Measurements from ENCODE around the gene TMEM123. TPM values are rescaled to one million over a fixed set of nuclear protein-coding genes. Genes with fewer than 3 reads are reported as not detected.
A peak's percentile ranks its signal among the peaks of the same experiment; 100 is the strongest.

The TMEM123 gene
- total RNA-seq, 2 experiments from 2014 or later = 288 to 307 TPM

GRCh38 chr11:102451041-102451680 lies 1.4 kb downstream of the TMEM123 start:
- POLR2A ChIA-PET = interaction anchor here (0.8 to 3.0 kb wide), 33 partner anchors 8 to 162 kb away, joined by 3 to 39 read pairs (median 6); partner anchors contain the start of genes BIRC2 and BIRC3
- peak overlapping the region; percentile 93 for H3K4me3 ChIP-seq (ENCODE audit: low read length)
- peaks cover 91% of the 10 kb centered on the region for H3K4me1 Mint-ChIP-seq (ENCODE audit: low read depth)
- CTCF ChIA-PET = interaction anchor here (0.8 to 2.3 kb wide), 16 partner anchors 25 to 157 kb away, joined by 3 to 16 read pairs (median 4); partner anchors contain the start of genes BIRC2 and BIRC3
- H3K9me3 ChIP-seq (ENCODE audit: control insufficient read depth in 1 of 2, insufficient read depth in 1 of 2, low read length in 2 of 2) = no peaks in the 10 kb centered on the region
- H3K27me3 ChIP-seq (ENCODE audit: control insufficient read depth in 1 of 2, insufficient read depth in 2 of 2, low read length in 2 of 2) = no peaks in the 10 kb centered on the region
- ATAC-seq (ENCODE audit: poor library complexity) (no peak), DNase-seq (no peak)
- no peaks in the 10 kb centered on the region for H3K27me3 Mint-ChIP-seq
- TF ChIP-seq, protein P1, sequence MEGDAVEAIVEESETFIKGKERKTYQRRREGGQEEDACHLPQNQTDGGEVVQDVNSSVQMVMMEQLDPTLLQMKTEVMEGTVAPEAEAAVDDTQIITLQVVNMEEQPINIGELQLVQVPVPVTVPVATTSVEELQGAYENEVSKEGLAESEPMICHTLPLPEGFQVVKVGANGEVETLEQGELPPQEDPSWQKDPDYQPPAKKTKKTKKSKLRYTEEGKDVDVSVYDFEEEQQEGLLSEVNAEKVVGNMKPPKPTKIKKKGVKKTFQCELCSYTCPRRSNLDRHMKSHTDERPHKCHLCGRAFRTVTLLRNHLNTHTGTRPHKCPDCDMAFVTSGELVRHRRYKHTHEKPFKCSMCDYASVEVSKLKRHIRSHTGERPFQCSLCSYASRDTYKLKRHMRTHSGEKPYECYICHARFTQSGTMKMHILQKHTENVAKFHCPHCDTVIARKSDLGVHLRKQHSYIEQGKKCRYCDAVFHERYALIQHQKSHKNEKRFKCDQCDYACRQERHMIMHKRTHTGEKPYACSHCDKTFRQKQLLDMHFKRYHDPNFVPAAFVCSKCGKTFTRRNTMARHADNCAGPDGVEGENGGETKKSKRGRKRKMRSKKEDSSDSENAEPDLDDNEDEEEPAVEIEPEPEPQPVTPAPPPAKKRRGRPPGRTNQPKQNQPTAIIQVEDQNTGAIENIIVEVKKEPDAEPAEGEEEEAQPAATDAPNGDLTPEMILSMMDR (IDR thresholded peaks at IDR 0.05) = no peak
- H3K4me3 Mint-ChIP-seq = peak overlapping the region; percentile 99
- H3K36me3 Mint-ChIP-seq (ENCODE audit: low read depth) = peaks cover 59% of the 10 kb centered on the region
- peak overlapping the region; percentile 65 to 90 for H3K27ac ChIP-seq (ENCODE audit: low read depth in 1 of 2, low read length in 2 of 2)
- peaks cover 53% of the 10 kb centered on the region for H3K4me1 ChIP-seq (ENCODE audit: insufficient read depth, low read length)
- H3K36me3 ChIP-seq (ENCODE audit: insufficient read depth, low read length) = peaks cover 18% of the 10 kb centered on the region
- H3K9me3 Mint-ChIP-seq = no peaks in the 10 kb centered on the region
- peak overlapping the region; percentile 96 for H3K27ac Mint-ChIP-seq
- intact Hi-C loops (cut with DNase I, micrococcal nuclease) = loop anchor here (1.0 to 5.0 kb wide), 4 partner anchors 36 to 104 kb away; partner anchors contain the start of gene BIRC2 (in 1 of the 2)

- ChIA-PET CTCF (interaction anchor here (1.5 to 2.3 kb wide), 3 partner anchors 31 to 156 kb away, joined by 4 to 16 read pairs (median 4); no protein-coding TSS in a partner anchor), POLR2A (interaction anchor here (0.9 to 3.0 kb wide), 5 partner anchors 11 to 59 kb away, joined by 3 to 39 read pairs (median 3); no protein-coding TSS in a partner anchor)
- H3K27me3 ChIP-seq (ENCODE audit: control insufficient read depth in 1 of 2, insufficient read depth in 2 of 2, low read length in 2 of 2) = no peaks in the 10 kb centered on the region
- intact Hi-C loops (cut with DNase I, micrococcal nuclease) = loop anchor here (2.0 to 5.0 kb wide), 3 partner anchors 35 to 83 kb away; no protein-coding TSS in a partner anchor
- peak overlapping the region; percentile 93 for H3K4me3 ChIP-seq (ENCODE audit: low read length)
- peaks cover 46% of the 10 kb centered on the region for H3K4me1 ChIP-seq (ENCODE audit: insufficient read depth, low read length)
- DNase-seq (peak in 1 of 14 experiments; percentile 29), ATAC-seq (ENCODE audit: poor library complexity) (no peak)
- peak overlapping the region; percentile 96 for H3K27ac Mint-ChIP-seq
- peaks cover 30% of the 10 kb centered on the region for H3K36me3 ChIP-seq (ENCODE audit: insufficient read depth, low read length)
- peak overlapping the region in 1 of 2 donors; percentile 24 for H3K27ac ChIP-seq (ENCODE audit: low read depth in 1 of 2, low read length in 2 of 2)
- H3K27me3 Mint-ChIP-seq = no peaks in the 10 kb centered on the region
- peaks cover 94% of the 10 kb centered on the region for H3K4me1 Mint-ChIP-seq (ENCODE audit: low read depth)
- no peaks in the 10 kb centered on the region for H3K9me3 ChIP-seq (ENCODE audit: control insufficient read depth in 1 of 2, insufficient read depth in 1 of 2, low read length in 2 of 2)
- TF ChIP-seq, protein P1 (IDR thresholded peaks at IDR 0.05) = no peak
- H3K36me3 Mint-ChIP-seq (ENCODE audit: low read depth) = peaks cover 72% of the 10 kb centered on the region
- H3K4me3 Mint-ChIP-seq = peak overlapping the region; percentile 99
- no peaks in the 10 kb centered on the region for H3K9me3 Mint-ChIP-seq
These were observed 2.7 kb downstream of the TMEM123 start for GRCh38 chr11:102449651-102450570.

- Histone ChIP-seq H3K27me3 (ENCODE audit: control insufficient read depth in 1 of 2, insufficient read depth in 2 of 2, low read length in 2 of 2) (no peaks in the 10 kb centered on the region), H3K27ac (ENCODE audit: low read depth in 1 of 2, low read length in 2 of 2) (peak overlapping the region; percentile 39 to 43), H3K36me3 (ENCODE audit: insufficient read depth, low read length) (peaks cover 37% of the 10 kb centered on the region), H3K4me3 (ENCODE audit: low read length) (peak overlapping the region; percentile 14), H3K4me1 (ENCODE audit: insufficient read depth, low read length) (peaks cover 35% of the 10 kb centered on the region), H3K9me3 (ENCODE audit: control insufficient read depth in 1 of 2, insufficient read depth in 1 of 2, low read length in 2 of 2) (no peaks in the 10 kb centered on the region)
- TF ChIP-seq, protein P1 (IDR thresholded peaks at IDR 0.05) = no peak
- H3K4me3 Mint-ChIP-seq = peak overlapping the region; percentile 99
- peak overlapping the region; percentile 96 for H3K27ac Mint-ChIP-seq
- H3K27me3 Mint-ChIP-seq = no peaks in the 10 kb centered on the region
- DNase-seq (peak in 3 of 14 experiments; percentile 25 to 41 (median 31)), ATAC-seq (ENCODE audit: poor library complexity) (no peak)
- H3K36me3 Mint-ChIP-seq (ENCODE audit: low read depth) = peaks cover 81% of the 10 kb centered on the region
- ChIA-PET POLR2A (interaction anchor here (1.0 to 1.4 kb wide), 2 partner anchors 26 to 56 kb away, joined by 3 to 6 read pairs; no protein-coding TSS in a partner anchor), CTCF (no interaction called here)
- intact Hi-C loops (cut with DNase I, micrococcal nuclease) = no loop called here
- H3K9me3 Mint-ChIP-seq = no peaks in the 10 kb centered on the region
- H3K4me1 Mint-ChIP-seq (ENCODE audit: low read depth) = peaks cover 88% of the 10 kb centered on the region
These were observed 3.7 kb downstream of the TMEM123 start for GRCh38 chr11:102448869-102449224.
